ENCODE results near the gene FAM181B. TPM values are rescaled to one million over a fixed set of nuclear protein-coding genes. Genes with fewer than 3 reads are reported as not detected.
A peak's percentile ranks its signal among the peaks of the same experiment; 100 is the strongest.

Gene FAM181B
- polyA plus RNA-seq, 2 of the 4 experiments (the other 2 are of a cell fraction): 0.01 TPM; not detected in 1

- ChIA-PET CTCF (interaction anchor here (0.6 to 5.5 kb wide), 3 partner anchors 9 to 1137 kb away, joined by 3 to 64 read pairs (median 4); no protein-coding TSS in a partner anchor), POLR2A (no interaction called here)
- 17% methylated on average over 2 of the region's 2 CpGs for WGBS (ENCODE audit: missing lambda C conversion rate)
- no peak for FAIRE-seq
- 0 out of 3 replicates have a peak, but pooled peaks cover 7% of the 10 kb centered on the region for H3K9me3 ChIP-seq
- H3K27ac ChIP-seq: no peak overlapping the region
- TF ChIP-seq CTCF (IDR thresholded peaks at IDR 0.05): no peak
- no peak for TF ChIP-seq SREBF2 (IDR thresholded peaks at IDR 0.05)
- TF ChIP-seq ESRRA (IDR thresholded peaks at IDR 0.05; ENCODE audit: borderline replicate concordance, low read length): no peak
- no peak for TF ChIP-seq BHLHE40 (IDR thresholded peaks at IDR 0.05; ENCODE audit: low read depth, low read length)
- no peak for DNase-seq (ENCODE audit: low read depth in 1 of 2, low spot score in 1 of 2)
- H3K4me3 ChIP-seq: no peak overlapping the region
- no peak for ATAC-seq
- no peaks in the 10 kb centered on the region for H3K4me1 ChIP-seq
- no peak overlapping the region for H3K4me2 ChIP-seq
Observed at GRCh38 chr11:82686211-82686610, 47.5 kb downstream of the FAM181B start.

DNA sequence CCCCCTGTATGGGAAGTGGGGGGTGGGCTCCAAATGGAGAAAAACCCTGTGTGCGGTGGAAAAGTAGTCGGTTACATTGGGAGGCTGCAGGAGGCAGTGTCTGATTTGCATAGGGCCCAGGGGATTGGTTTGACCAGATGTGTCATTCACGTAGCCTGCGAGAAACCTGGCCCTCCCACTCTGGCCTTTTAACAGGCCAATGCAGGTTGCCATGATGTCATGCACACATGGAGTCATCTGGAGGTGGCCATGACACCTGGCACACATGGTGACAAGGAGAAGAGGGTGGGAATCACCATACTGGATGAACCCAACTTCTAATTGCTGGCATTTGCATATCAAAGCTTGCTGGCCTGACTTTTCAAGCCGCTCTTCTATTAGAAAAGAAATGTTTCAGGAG is 50.6 kb downstream of the FAM181B start:
- no peak for TF ChIP-seq POLR2A (IDR thresholded peaks at IDR 0.05; ENCODE audit: low read length)
- TF ChIP-seq ZC3H11A (IDR thresholded peaks at IDR 0.05): no peak
- TF ChIP-seq, protein P1, sequence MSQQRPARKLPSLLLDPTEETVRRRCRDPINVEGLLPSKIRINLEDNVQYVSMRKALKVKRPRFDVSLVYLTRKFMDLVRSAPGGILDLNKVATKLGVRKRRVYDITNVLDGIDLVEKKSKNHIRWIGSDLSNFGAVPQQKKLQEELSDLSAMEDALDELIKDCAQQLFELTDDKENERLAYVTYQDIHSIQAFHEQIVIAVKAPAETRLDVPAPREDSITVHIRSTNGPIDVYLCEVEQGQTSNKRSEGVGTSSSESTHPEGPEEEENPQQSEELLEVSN (IDR thresholded peaks at IDR 0.05; ENCODE audit: borderline replicate concordance, low read depth): no peak
- no peak for TF ChIP-seq FOXS1 (CRISPR knock-in tag; IDR thresholded peaks at IDR 0.05)
- TF ChIP-seq ZFP36 (IDR thresholded peaks at IDR 0.05; ENCODE audit: borderline replicate concordance, partially characterized antibody): no peak
- TF ChIP-seq CHD4 (IDR thresholded peaks at IDR 0.05; ENCODE audit: borderline replicate concordance): no peak
- TF ChIP-seq RARB (CRISPR knock-in tag; IDR thresholded peaks at IDR 0.05): no peak
- no peak for TF ChIP-seq HEYL (CRISPR knock-in tag; IDR thresholded peaks at IDR 0.05)
- TF ChIP-seq, protein P2, sequence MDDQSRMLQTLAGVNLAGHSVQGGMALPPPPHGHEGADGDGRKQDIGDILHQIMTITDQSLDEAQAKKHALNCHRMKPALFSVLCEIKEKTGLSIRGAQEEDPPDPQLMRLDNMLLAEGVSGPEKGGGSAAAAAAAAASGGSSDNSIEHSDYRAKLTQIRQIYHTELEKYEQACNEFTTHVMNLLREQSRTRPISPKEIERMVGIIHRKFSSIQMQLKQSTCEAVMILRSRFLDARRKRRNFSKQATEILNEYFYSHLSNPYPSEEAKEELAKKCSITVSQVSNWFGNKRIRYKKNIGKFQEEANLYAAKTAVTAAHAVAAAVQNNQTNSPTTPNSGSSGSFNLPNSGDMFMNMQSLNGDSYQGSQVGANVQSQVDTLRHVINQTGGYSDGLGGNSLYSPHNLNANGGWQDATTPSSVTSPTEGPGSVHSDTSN (IDR thresholded peaks at IDR 0.05): no peak
- no peak for TF ChIP-seq TP53 (CRISPR knock-in tag; IDR thresholded peaks at IDR 0.05)
- no peak for TF ChIP-seq MAFK (IDR thresholded peaks at IDR 0.05; ENCODE audit: partially characterized antibody)
- TF ChIP-seq HDAC2 (IDR thresholded peaks at IDR 0.05): no peak
- TF ChIP-seq HES2 (IDR thresholded peaks at IDR 0.05): no peak
- no peak for TF ChIP-seq TFCP2L1 (CRISPR knock-in tag; IDR thresholded peaks at IDR 0.05)
- no peak for TF ChIP-seq EHMT2 (IDR thresholded peaks at IDR 0.05; ENCODE audit: low read depth)
- TF ChIP-seq NR3C1 (IDR thresholded peaks at IDR 0.05): no peak
- H3K27ac ChIP-seq: no peak overlapping the region
- ATAC-seq (no peak), FAIRE-seq (no peak), DNase-seq (ENCODE audit: low read depth in 1 of 2, low spot score in 1 of 2) (no peak)
- CTCF ChIA-PET: interaction anchor here (0.9 to 5.5 kb wide), 4 partner anchors 12 to 1132 kb away, joined by 3 to 64 read pairs (median 4); no protein-coding TSS in a partner anchor
- POLR2A ChIA-PET: no interaction called here
- no peak overlapping the region for H3K4me2 ChIP-seq
- H3K4me3 ChIP-seq: no peak overlapping the region
- 0 out of 3 replicates have a peak, but pooled peaks cover 7% of the 10 kb centered on the region for H3K9me3 ChIP-seq
- no peaks in the 10 kb centered on the region for H3K4me1 ChIP-seq
- whole genome bisulfite sequencing (ENCODE audit: missing lambda C conversion rate): 67% methylated on average over 5 of the region's 5 CpGs

DNA sequence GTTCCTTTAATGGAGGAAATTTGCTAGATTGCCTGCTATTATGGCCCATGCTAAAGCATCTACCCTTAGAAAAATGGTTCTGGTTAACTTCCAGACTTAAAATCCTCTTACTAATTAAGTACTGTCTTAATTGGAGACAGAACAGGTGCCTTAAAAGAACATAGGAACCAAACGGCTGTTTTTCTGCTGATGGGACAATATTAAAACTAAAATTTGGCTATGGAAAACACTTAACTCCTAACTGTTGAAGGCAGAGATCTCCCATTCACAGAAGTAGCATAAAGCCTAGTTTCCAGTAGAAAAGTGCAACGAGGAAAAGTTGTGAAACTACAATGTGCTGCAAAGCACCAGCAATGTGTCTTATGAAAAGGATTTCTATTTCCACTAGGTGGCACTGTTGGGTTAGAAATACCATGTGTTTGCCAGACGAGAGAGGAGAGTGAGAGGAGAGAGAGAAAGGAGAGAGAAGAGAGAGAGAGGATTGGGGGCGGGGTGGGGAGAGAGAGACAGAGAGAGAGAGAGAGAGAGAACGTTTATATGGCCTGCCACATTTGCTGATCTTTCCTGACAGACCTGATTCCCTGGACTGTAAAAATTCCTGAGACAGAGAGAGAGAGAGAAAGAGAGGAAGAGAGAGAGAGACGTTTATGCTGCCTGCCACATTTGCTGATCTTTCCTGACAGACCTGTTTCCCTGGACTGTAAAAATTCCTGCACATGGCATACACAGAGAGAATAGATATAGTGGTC is 51.5 kb downstream of the FAM181B start:
- Histone ChIP-seq H3K27ac (no peak overlapping the region), H3K4me1 (no peaks in the 10 kb centered on the region), H3K4me2 (0 out of 3 replicates have a peak overlapping the region, but pooled peaks have one; percentile 41), H3K9me3 (0 out of 3 replicates have a peak, but pooled peaks cover 7% of the 10 kb centered on the region), H3K4me3 (no peak overlapping the region)
- 1% methylated on average over 6 of the region's 6 CpGs for WGBS (ENCODE audit: missing lambda C conversion rate)
- ChIA-PET POLR2A (no interaction called here), CTCF (interaction anchor here (0.9 to 5.5 kb wide), 4 partner anchors 13 to 1133 kb away, joined by 3 to 64 read pairs (median 4); no protein-coding TSS in a partner anchor)
- DNase-seq (ENCODE audit: low read depth in 1 of 2, low spot score in 1 of 2): peak; percentile 18 to 76
- FAIRE-seq: no peak
- ATAC-seq: peak; percentile 96 to 98
- TF ChIP-seq CBX8 (IDR thresholded peaks at IDR 0.05): no peak
- no peak for TF ChIP-seq HOXA7 (CRISPR knock-in tag; IDR thresholded peaks at IDR 0.05)
- TF ChIP-seq HDAC2 (IDR thresholded peaks at IDR 0.05): no peak
- no peak for TF ChIP-seq EHMT2 (IDR thresholded peaks at IDR 0.05; ENCODE audit: low read depth)
- no peak for TF ChIP-seq HEYL (CRISPR knock-in tag; IDR thresholded peaks at IDR 0.05)
- no peak for TF ChIP-seq RCOR1 (IDR thresholded peaks at IDR 0.05; ENCODE audit: low read depth, low read length)
- TF ChIP-seq MAFK (IDR thresholded peaks at IDR 0.05; ENCODE audit: partially characterized antibody): peak; percentile 75
- no peak for TF ChIP-seq MYC (IDR thresholded peaks at IDR 0.05; ENCODE audit: borderline replicate concordance, low read length)
- TF ChIP-seq FOXS1 (CRISPR knock-in tag; IDR thresholded peaks at IDR 0.05): no peak
- no peak for TF ChIP-seq ZNF302 (CRISPR knock-in tag; IDR thresholded peaks at IDR 0.05)
- TF ChIP-seq, protein P3, sequence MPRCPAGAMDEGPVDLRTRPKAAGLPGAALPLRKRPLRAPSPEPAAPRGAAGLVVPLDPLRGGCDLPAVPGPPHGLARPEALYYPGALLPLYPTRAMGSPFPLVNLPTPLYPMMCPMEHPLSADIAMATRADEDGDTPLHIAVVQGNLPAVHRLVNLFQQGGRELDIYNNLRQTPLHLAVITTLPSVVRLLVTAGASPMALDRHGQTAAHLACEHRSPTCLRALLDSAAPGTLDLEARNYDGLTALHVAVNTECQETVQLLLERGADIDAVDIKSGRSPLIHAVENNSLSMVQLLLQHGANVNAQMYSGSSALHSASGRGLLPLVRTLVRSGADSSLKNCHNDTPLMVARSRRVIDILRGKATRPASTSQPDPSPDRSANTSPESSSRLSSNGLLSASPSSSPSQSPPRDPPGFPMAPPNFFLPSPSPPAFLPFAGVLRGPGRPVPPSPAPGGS (IDR thresholded peaks at IDR 0.05): no peak
- TF ChIP-seq HES2 (IDR thresholded peaks at IDR 0.05): no peak
- no peak for TF ChIP-seq CHD4 (IDR thresholded peaks at IDR 0.05; ENCODE audit: borderline replicate concordance)
- no peak for TF ChIP-seq HOXB5 (CRISPR knock-in tag; IDR thresholded peaks at IDR 0.05)
- TF ChIP-seq RAD21 (conservative IDR thresholded peaks at IDR 0.05 in 1 of 2, IDR thresholded peaks at IDR 0.05 in 1 of 2): peak; percentile 70 to 76
